ENCODE measurements around the gene SIGLEC8. TPM values are rescaled to one million over a fixed set of nuclear protein-coding genes. Genes with fewer than 3 reads are reported as not detected.

SIGLEC8 gene
- total and polyA plus RNA-seq, 2 of the 4 experiments (the other 2 are of a cell fraction), result not detected

GRCh38 chr19:51461723-51462161, 3.5 kb upstream of the SIGLEC8 start:
- in situ Hi-C loops (cut with MboI; ENCODE audit: low sequenced_read_pairs), result no loop called here
- Histone ChIP-seq H3K4me1 (ENCODE audit: control insufficient read depth, insufficient read depth, low read length) (no peaks in the 10 kb centered on the region), H3K79me1 (ENCODE audit: low read depth in 1 of 2, low read length in 2 of 2) (no peaks in the 10 kb centered on the region)

More at GRCh38 chr19:51461723-51462161, 3.5 kb upstream of the SIGLEC8 start:
- DNase-seq (no peak), ATAC-seq (ENCODE audit: low read depth) (no peak)
- Histone ChIP-seq H2AK9ac (replicated peaks; ENCODE audit: low read depth, low read length, poor library complexity) (no peak overlapping the region), H3K4me2 (ENCODE audit: low read depth, low read length) (no peak overlapping the region), H2AFZ (replicated peaks; ENCODE audit: low read length, poor library complexity) (no peak overlapping the region), H3K9me3 (ENCODE audit: control insufficient read depth, insufficient read depth, low read length) (peaks cover 2% of the 10 kb centered on the region; the same call in 1 of the 2 replicates), H2BK20ac (ENCODE audit: low read depth, low read length) (no peak overlapping the region), H4K5ac (ENCODE audit: low read depth, low read length) (no peak overlapping the region), H3K9ac (ENCODE audit: low read depth, low read length) (no peak overlapping the region), H3K18ac (ENCODE audit: low read depth, low read length) (no peak overlapping the region), H4K20me1 (ENCODE audit: insufficient read depth, low read length) (no peaks in the 10 kb centered on the region), H3K4me3 (ENCODE audit: insufficient read depth, low read depth, low read length) (no peak overlapping the region), H2BK120ac (ENCODE audit: low read depth, low read length) (no peak overlapping the region), H3K23ac (ENCODE audit: low read depth, low read length) (no peak overlapping the region), H3K14ac (replicated peaks; ENCODE audit: low read depth, low read length) (no peak overlapping the region), H3K9me1 (ENCODE audit: insufficient read depth, low read length) (no peaks in the 10 kb centered on the region), H2BK15ac (ENCODE audit: low read depth, low read length) (no peak overlapping the region), H3K27me3 (ENCODE audit: control insufficient read depth, insufficient read depth, low read length) (no peaks in the 10 kb centered on the region), H3K36me3 (ENCODE audit: control insufficient read depth, insufficient read depth, low read length) (no peaks in the 10 kb centered on the region), H4K91ac (ENCODE audit: insufficient read depth, low read depth, low read length) (no peak overlapping the region), H3K27ac (ENCODE audit: insufficient read depth, low read length) (no peak overlapping the region), H2BK5ac (ENCODE audit: low read depth, low read length, poor library complexity, severe bottlenecking) (no peak overlapping the region), H4K8ac (ENCODE audit: low read depth in 2 of 2, low read length in 2 of 2) (no peak overlapping the region), H3K4ac (ENCODE audit: low read depth, low read length) (no peak overlapping the region), H2AK5ac (ENCODE audit: low read depth, low read length) (no peak overlapping the region), H3K56ac (ENCODE audit: extremely low read depth, insufficient read depth, low read length) (no peak overlapping the region)
- intact Hi-C loops (cut with micrococcal nuclease) (no loop called here), dilution Hi-C loops (cut with HindIII; ENCODE audit: low sequenced_read_pairs, unreplicated experiment) (no loop called here)
- ChIA-PET POLR2A (ENCODE audit: unreplicated experiment) (no interaction called here), CTCF (no interaction called here)
- TF ChIP-seq NFE2L2 (IDR thresholded peaks at IDR 0.05; ENCODE audit: low read depth, low read length) (no peak), CEBPB (IDR thresholded peaks at IDR 0.05; ENCODE audit: low read depth, low read length) (no peak), CHD1 (IDR thresholded peaks at IDR 0.05; ENCODE audit: low read depth, low read length) (no peak), CTCF (conservative IDR thresholded peaks at IDR 0.05; ENCODE audit: low read depth, low read length) (no peak), ELK1 (IDR thresholded peaks at IDR 0.05; ENCODE audit: borderline replicate concordance, low read depth, low read length) (no peak), MAFK (IDR thresholded peaks at IDR 0.05; ENCODE audit: low read depth, low read length) (no peak), USF2 (IDR thresholded peaks at IDR 0.05; ENCODE audit: low read depth, low read length) (no peak), RAD21 (IDR thresholded peaks at IDR 0.05; ENCODE audit: low read length) (no peak), MAZ (IDR thresholded peaks at IDR 0.05; ENCODE audit: borderline replicate concordance, low read depth, low read length) (no peak), RCOR1 (IDR thresholded peaks at IDR 0.05; ENCODE audit: insufficient replicate concordance, low read length) (no peak), SMC3 (IDR thresholded peaks at IDR 0.05; ENCODE audit: low read depth, low read length) (no peak), MXI1 (IDR thresholded peaks at IDR 0.05; ENCODE audit: borderline replicate concordance, low read depth, low read length) (no peak), POLR2A (IDR thresholded peaks at IDR 0.05; ENCODE audit: low read depth, low read length) (no peak), BHLHE40 (IDR thresholded peaks at IDR 0.05; ENCODE audit: low read depth, low read length) (no peak), FOS (IDR thresholded peaks at IDR 0.05; ENCODE audit: low read depth, low read length) (no peak), RFX5 (IDR thresholded peaks at IDR 0.05; ENCODE audit: low read depth, low read length) (no peak)
- BruUV-seq (replicated peaks), result no TSS peak
- 80% methylated on average over 1 of the region's 8 CpGs; no CpG with 5 or more reads in 1 of the 2 experiments for WGBS, 2 experiments (ENCODE audit: extremely low coverage in 2 of 2, insufficient read length in 1 of 2)

All from IMR-90 (cell line).